Endothelial cell (in vitro differentiated cells): ENCODE data around the gene SELP. TPM values are rescaled to one million over a fixed set of nuclear protein-coding genes. Genes with fewer than 3 reads are reported as not detected.

Source experiments
- DNase-seq: peaks from one replicate; pipeline ENCODE4 v3.0.0; 2021; ENCODE audit warnings: low spot score
- H3K27ac Mint-ChIP-seq: one replicate; pipeline ENCODE4 v1.8.0; 2021; ENCODE audit warnings: mixed read lengths, inconsistent platforms; ENCODE audit not compliant: unreplicated experiment
- H3K27me3 Mint-ChIP-seq: one replicate; pipeline ENCODE4 v1.8.0; 2021; ENCODE audit warnings: mild to moderate bottlenecking, moderate library complexity, mixed read lengths, inconsistent platforms; ENCODE audit not compliant: unreplicated experiment
- H3K36me3 Mint-ChIP-seq: one replicate; pipeline ENCODE4 v1.8.0; 2021; ENCODE audit warnings: mild to moderate bottlenecking, low read depth, mixed read lengths, inconsistent platforms; ENCODE audit not compliant: unreplicated experiment
- H3K4me1 Mint-ChIP-seq: one replicate; pipeline ENCODE4 v1.8.0; 2021; ENCODE audit warnings: mild to moderate bottlenecking, mixed read lengths, inconsistent platforms; ENCODE audit not compliant: unreplicated experiment
- H3K4me3 Mint-ChIP-seq: one replicate; pipeline ENCODE4 v1.8.0; 2021; ENCODE audit warnings: mild to moderate bottlenecking, mixed read lengths, inconsistent platforms; ENCODE audit not compliant: unreplicated experiment
- H3K9me3 Mint-ChIP-seq: one replicate; pipeline ENCODE4 v1.8.0; 2021; ENCODE audit warnings: mixed read lengths, inconsistent platforms; ENCODE audit not compliant: unreplicated experiment
- CTCF ChIP-seq: fragments of 200-600 bp; sonication (generic); IDR thresholded peaks from one replicate; pipeline ENCODE4 v1.5.0; 2021; ENCODE audit warnings: antibody characterized with exemption; ENCODE audit not compliant: unreplicated experiment
- total RNA-seq: library from RNA; stranded (reverse); fragmentation: NEBNext Ultra II Directional; extraction: Animal tissue kit (Norgen Biotek cat#: 25700); gene quantifications from one replicate; pipeline ENCODE4 v1.2.1, GENCODE V29; 2021; ENCODE audit not compliant: unreplicated experiment

The SELP gene
- total RNA-seq, 1 donor from 2014 or later: 0.21 TPM

GRCh38 chr1:169585181-169585580, 44.7 kb downstream of the SELP start:
- peaks cover 4% of the 10 kb centered on the region for H3K4me1 Mint-ChIP-seq
- H3K36me3 Mint-ChIP-seq: no peaks in the 10 kb centered on the region
- no peak overlapping the region for H3K27ac Mint-ChIP-seq
- DNase-seq: no peak
- no peak overlapping the region for H3K4me3 Mint-ChIP-seq
- H3K9me3 Mint-ChIP-seq: no peaks in the 10 kb centered on the region
- TF ChIP-seq CTCF: no peak
- no peaks in the 10 kb centered on the region for H3K27me3 Mint-ChIP-seq

- no peak overlapping the region for H3K4me3 Mint-ChIP-seq
- no peak overlapping the region for H3K27ac Mint-ChIP-seq
- no peaks in the 10 kb centered on the region for H3K36me3 Mint-ChIP-seq
- H3K27me3 Mint-ChIP-seq: no peaks in the 10 kb centered on the region
- H3K4me1 Mint-ChIP-seq: peaks cover 4% of the 10 kb centered on the region
- no peaks in the 10 kb centered on the region for H3K9me3 Mint-ChIP-seq
- DNase-seq: no peak
- no peak for TF ChIP-seq CTCF
These were observed 45.3 kb downstream of the SELP start for GRCh38 chr1:169584483-169585144.

GRCh38 chr1:169577981-169578738, 51.8 kb downstream of the SELP start:
- Mint-ChIP-seq H3K4me1 (no peaks in the 10 kb centered on the region), H3K36me3 (no peaks in the 10 kb centered on the region), H3K27me3 (peaks cover 2% of the 10 kb centered on the region), H3K4me3 (no peak overlapping the region), H3K9me3 (no peaks in the 10 kb centered on the region), H3K27ac (no peak overlapping the region)
- no peak for TF ChIP-seq CTCF
- DNase-seq: no peak

GRCh38 chr1:169576935-169577331, 53.0 kb downstream of the SELP start:
- Mint-ChIP-seq H3K4me1 (no peaks in the 10 kb centered on the region), H3K27ac (no peak overlapping the region), H3K4me3 (no peak overlapping the region), H3K27me3 (peaks cover 2% of the 10 kb centered on the region), H3K9me3 (no peaks in the 10 kb centered on the region), H3K36me3 (no peaks in the 10 kb centered on the region)
- no peak for TF ChIP-seq CTCF
- no peak for DNase-seq
